ENCODE measurements around the gene PTPRG. TPM values are rescaled to one million over a fixed set of nuclear protein-coding genes. Genes with fewer than 3 reads are reported as not detected.

PTPRG gene
- total and polyA plus RNA-seq, 10 of the 15 experiments (the other 5 are each of a cell fraction or from before 2014, with no cell fraction given) = 0.29 to 20.7 (median 1.4) TPM

- BruUV-seq (replicated peaks) = no TSS peak
- peak; percentile 97 for ATAC-seq
- H3K79me2 ChIP-seq (ENCODE audit: control insufficient read depth, insufficient read depth, low read length) = no peaks in the 10 kb centered on the region
- no peaks in the 10 kb centered on the region; the same call in 2 of the 3 replicates for H3K9me3 ChIP-seq (replicated peaks; ENCODE audit: control insufficient read depth, insufficient read depth, low read length)
- 50% methylated on average over 16 of the region's 16 CpGs for WGBS (ENCODE audit: insufficient coverage, insufficient replicate concordance, low lambda C conversion rate, missing lambda C conversion rate)
- peak overlapping the region; percentile 10; the same call in 1 of the 2 replicates for H3K4me2 ChIP-seq (ENCODE audit: control insufficient read depth, insufficient read depth)
- H4K20me1 ChIP-seq (ENCODE audit: control insufficient read depth, insufficient read depth) = no peaks in the 10 kb centered on the region
- no peaks in the 10 kb centered on the region for H3K27me3 ChIP-seq (replicated peaks in 1 of 2; ENCODE audit: control insufficient read depth in 2 of 2, insufficient read depth in 2 of 2, low read length in 1 of 2)
- RAD21 ChIA-PET (ENCODE audit: unreplicated experiment) = interaction anchor here (1.9 to 2.9 kb wide), 2 partner anchors 8 to 59 kb away, joined by 8 to 11 read pairs; no protein-coding TSS in a partner anchor
- DNase-seq (ENCODE audit: low read depth, low spot score) = peak; percentile 48
- CTCF ChIA-PET = no interaction called here
- in situ Hi-C loops (cut with MboI) (no loop called here), intact Hi-C loops (cut with micrococcal nuclease; ENCODE audit: unreplicated experiment) (loop anchor here (5.0 to 10.0 kb wide), 4 partner anchors 75 to 277 kb away; partner anchors contain the start of gene PTPRG)
- FAIRE-seq = peak; percentile 73
- SMC1A ChIA-PET (ENCODE audit: uncharacterized antibody, unreplicated experiment) = interaction anchor here (1.0 to 1.5 kb wide), 3 partner anchors 32 to 221 kb away, joined by 3 to 4 read pairs (median 3); no protein-coding TSS in a partner anchor
- no peak overlapping the region for H3K4me3 ChIP-seq
- no peak overlapping the region for H3K27ac ChIP-seq (ENCODE audit: control insufficient read depth, insufficient read depth)
- H3K9ac ChIP-seq (ENCODE audit: control insufficient read depth, insufficient read depth, low read length) = no peak overlapping the region
- no peak overlapping the region for H2AFZ ChIP-seq (ENCODE audit: control insufficient read depth, low read depth, low read length)
- POLR2A ChIA-PET = interaction anchor here (0.8 kb wide), 1 partner anchor 9 kb away, joined by 3 read pairs; no protein-coding TSS in a partner anchor
- H3K4me1 ChIP-seq (ENCODE audit: control insufficient read depth, insufficient read depth, low read length) = peaks cover 10% of the 10 kb centered on the region; the same call in 1 of the 2 replicates
- H3K36me3 ChIP-seq (ENCODE audit: control insufficient read depth in 2 of 2, insufficient read depth in 2 of 2, low read length in 1 of 2) = no peaks in the 10 kb centered on the region
- no peak for TF ChIP-seq SREBF2 (IDR thresholded peaks at IDR 0.05; ENCODE audit: low read length)
- no peak for TF ChIP-seq CHD1 (IDR thresholded peaks at IDR 0.05; ENCODE audit: low read depth, low read length)
- 0 out of 2 replicates have a peak, but pooled peaks have one; percentile 44 for TF ChIP-seq TCF3 (IDR thresholded peaks at IDR 0.05; ENCODE audit: borderline replicate concordance, insufficient read depth, low read depth, low read length)
- TF ChIP-seq NRF1 (conservative IDR thresholded peaks at IDR 0.05; ENCODE audit: low read depth, low read length) = no peak
- peak; percentile 72 to 75 for TF ChIP-seq BHLHE40 (IDR thresholded peaks at IDR 0.05; ENCODE audit: borderline replicate concordance in 1 of 2, low read depth in 2 of 2, low read length in 1 of 2)
- no peak for TF ChIP-seq SP1 (IDR thresholded peaks at IDR 0.05; ENCODE audit: low read depth, low read length)
- peak; percentile 56; the same call in 1 of the 2 replicates for TF ChIP-seq ATF7 (IDR thresholded peaks at IDR 0.05; ENCODE audit: low read depth)
- TF ChIP-seq STAT1 (conservative IDR thresholded peaks at IDR 0.05) = no peak
- no peak for TF ChIP-seq SIN3A (IDR thresholded peaks at IDR 0.05; ENCODE audit: low read depth, low read length)
- TF ChIP-seq ZNF274 (IDR thresholded peaks at IDR 0.05; ENCODE audit: insufficient read depth, insufficient read length) = no peak
- peak; percentile 48; the same call in 1 of the 2 replicates for TF ChIP-seq BACH1 (IDR thresholded peaks at IDR 0.05; ENCODE audit: borderline replicate concordance)
- TF ChIP-seq ASH2L (IDR thresholded peaks at IDR 0.05; ENCODE audit: borderline replicate concordance, low read depth) = no peak
- TF ChIP-seq YBX1 (IDR thresholded peaks at IDR 0.05) = no peak
- TF ChIP-seq SIX5 (IDR thresholded peaks at IDR 0.05; ENCODE audit: low read depth, low read length, severe bottlenecking) = no peak
- TF ChIP-seq IRF3 (IDR thresholded peaks at IDR 0.05) = no peak
- TF ChIP-seq DPF2 (IDR thresholded peaks at IDR 0.05) = peak; percentile 95
- TF ChIP-seq IKZF1 (conservative IDR thresholded peaks at IDR 0.05) = peak; percentile 98
- no peak; the same call in 1 of the 2 replicates for TF ChIP-seq RCOR1 (conservative IDR thresholded peaks at IDR 0.05; ENCODE audit: low read depth, low read length)
- TF ChIP-seq ATF3 (IDR thresholded peaks at IDR 0.05; ENCODE audit: borderline replicate concordance, extremely low read depth, low read depth, low read length) = no peak
- TF ChIP-seq HCFC1 (IDR thresholded peaks at IDR 0.05; ENCODE audit: low read length) = no peak
- TF ChIP-seq TBL1XR1 (IDR thresholded peaks at IDR 0.05; ENCODE audit: low read depth, low read length) = peak; percentile 76; the same call in 1 of the 2 replicates
- TF ChIP-seq STAT3 (IDR thresholded peaks at IDR 0.05; ENCODE audit: low read depth, low read length) = no peak
- TF ChIP-seq HDAC6 (IDR thresholded peaks at IDR 0.05; ENCODE audit: unreplicated experiment) = no peak
- no peak for TF ChIP-seq NR2C1 (IDR thresholded peaks at IDR 0.05)
- no peak for TF ChIP-seq EGR1 (IDR thresholded peaks at IDR 0.05; ENCODE audit: borderline replicate concordance in 1 of 2, low read depth in 2 of 2, low read length in 2 of 2)
Measured at GRCh38 chr3:61637088-61638051, 76.0 kb downstream of the PTPRG start.
